H9 (cell line): ENCODE results near the gene CPT1B. TPM values are rescaled to one million over a fixed set of nuclear protein-coding genes. Genes with fewer than 3 reads are reported as not detected.

ENCODE experiments used
- DNase-seq: peaks from one replicate; pipeline ENCODE4 v3.0.0-alpha.2; 2017
- H2AFZ ChIP-seq: one replicate; pipeline ENCODE4 v1.6.1; 2013; ENCODE audit warnings: mild to moderate bottlenecking, low read length, control low read depth, moderate library complexity
- H2AK5ac ChIP-seq: 2 replicates; pipeline ENCODE4 v1.6.1; 2013; ENCODE audit warnings: low read length, control low read depth, mixed read lengths; ENCODE audit not compliant: insufficient read length
- H2BK120ac ChIP-seq: one replicate; pipeline ENCODE4 v1.6.1; 2013; ENCODE audit warnings: low read depth, mild to moderate bottlenecking, low read length, control low read depth, inconsistent platforms; ENCODE audit not compliant: poor library complexity, severe bottlenecking
- H2BK12ac ChIP-seq: 2 replicates; pipeline ENCODE4 v1.6.1; 2013; ENCODE audit warnings: low read length, control low read depth, mixed read lengths, low read depth; ENCODE audit not compliant: insufficient read length
- H2BK15ac ChIP-seq: 2 replicates; pipeline ENCODE4 v1.6.1; 2013; ENCODE audit warnings: low read depth, low read length, control low read depth
- H2BK20ac ChIP-seq: one replicate; pipeline ENCODE4 v1.6.1; 2013; ENCODE audit warnings: low read depth, mild to moderate bottlenecking, low read length, control low read depth, inconsistent platforms; ENCODE audit not compliant: poor library complexity, severe bottlenecking
- H2BK5ac ChIP-seq: 2 replicates; pipeline ENCODE4 v1.6.1; 2013; ENCODE audit warnings: low read length, control low read depth, mixed read lengths; ENCODE audit not compliant: insufficient read length
- H3K14ac ChIP-seq: 2 replicates; pipeline ENCODE4 v1.6.1; 2013; ENCODE audit warnings: low read length, control low read depth; ENCODE audit not compliant: insufficient read depth
- H3K18ac ChIP-seq: 2 replicates; pipeline ENCODE4 v1.6.1; 2013; ENCODE audit warnings: low read depth, mild to moderate bottlenecking, mixed read lengths, low read length, control low read depth; ENCODE audit not compliant: insufficient read length
- H3K23ac ChIP-seq: 2 replicates; pipeline ENCODE4 v1.6.1; 2013; ENCODE audit warnings: low read length, control low read depth, mixed read lengths, low read depth; ENCODE audit not compliant: insufficient read length
- H3K23me2 ChIP-seq: 2 replicates; pipeline ENCODE4 v1.6.1; 2013; ENCODE audit warnings: low read depth, mild to moderate bottlenecking, mixed read lengths, low read length, control low read depth; ENCODE audit not compliant: insufficient read length, poor library complexity, severe bottlenecking
- H3K27ac ChIP-seq: 2 replicates; pipeline ENCODE4 v1.5.1; 2013; ENCODE audit warnings: low read length, control low read depth, mixed read lengths, low read depth; ENCODE audit not compliant: insufficient read length
- H3K27me3 ChIP-seq: 2 replicates; pipeline ENCODE4 v1.6.1; 2013; ENCODE audit warnings: low read length, control low read depth, inconsistent platforms; ENCODE audit not compliant: insufficient read depth
- H3K4ac ChIP-seq: 2 replicates; pipeline ENCODE4 v1.6.1; 2013; ENCODE audit warnings: low read depth, mild to moderate bottlenecking, control low read depth, inconsistent platforms, low read length, moderate library complexity
- H3K4me1 ChIP-seq: 2 replicates; pipeline ENCODE4 v1.6.1; 2013; ENCODE audit warnings: low read length, control low read depth, inconsistent platforms; ENCODE audit not compliant: insufficient read depth
- H3K4me2 ChIP-seq: 2 replicates; pipeline ENCODE4 v1.6.1; 2013; ENCODE audit warnings: low read length, control low read depth, mixed read lengths; ENCODE audit not compliant: insufficient read length, insufficient read depth
- H3K56ac ChIP-seq: 2 replicates; pipeline ENCODE4 v1.6.1; 2013; ENCODE audit warnings: low read depth, mild to moderate bottlenecking, mixed read lengths, low read length, control low read depth; ENCODE audit not compliant: insufficient read length
- H3K79me1 ChIP-seq: 2 replicates; pipeline ENCODE4 v1.6.1; 2013; ENCODE audit warnings: low read depth, mild to moderate bottlenecking, moderate library complexity, low read length, control low read depth, inconsistent platforms; ENCODE audit not compliant: insufficient read depth, poor library complexity, severe bottlenecking
- H3K79me2 ChIP-seq: 2 replicates; pipeline ENCODE4 v1.6.1; 2013; ENCODE audit warnings: low read length, control low read depth, inconsistent platforms; ENCODE audit not compliant: insufficient read depth
- H3K9ac ChIP-seq: 2 replicates; pipeline ENCODE4 v1.6.1; 2013; ENCODE audit warnings: low read length, control low read depth, mixed read lengths; ENCODE audit not compliant: insufficient read length; ENCODE audit errors: extremely low read depth
- H3K9me3 ChIP-seq: one replicate; pipeline ENCODE4 v1.6.1; 2013; ENCODE audit warnings: low read depth, low read length, inconsistent platforms; ENCODE audit not compliant: control insufficient read depth
- H3T11ph ChIP-seq: one replicate; pipeline ENCODE4 v1.6.1; 2013; ENCODE audit warnings: mild to moderate bottlenecking, low read length, control low read depth, inconsistent platforms
- H4K20me1 ChIP-seq: one replicate; pipeline ENCODE4 v1.6.1; 2013; ENCODE audit not compliant: control insufficient read depth, insufficient read length, insufficient read depth
- H4K5ac ChIP-seq: 2 replicates; pipeline ENCODE4 v1.6.1; 2013; ENCODE audit warnings: low read depth, mild to moderate bottlenecking, mixed read lengths, low read length, control low read depth; ENCODE audit not compliant: insufficient read length
- H4K8ac ChIP-seq: replicated peaks from 2 replicates; pipeline ENCODE4 v1.6.1; 2013; ENCODE audit warnings: low read length, control low read depth, mixed read lengths, low read depth; ENCODE audit not compliant: insufficient read length
- H4K91ac ChIP-seq: 2 replicates; pipeline ENCODE4 v1.6.1; 2013; ENCODE audit warnings: low read depth, mild to moderate bottlenecking, moderate library complexity, mixed read lengths, low read length, control low read depth; ENCODE audit not compliant: insufficient read length
- H3K27ac Mint-ChIP-seq, 3 experiments: 2 replicates in 2 of 3; 3 replicates in 1 of 3; pipeline ENCODE4 v1.8.0; 2020 to 2021; ENCODE audit warnings: mixed read lengths in 3 of 3, mild to moderate bottlenecking in 1 of 3, moderate library complexity in 1 of 3
- H3K27me3 Mint-ChIP-seq: 2 replicates; pipeline ENCODE4 v1.8.0; 2021; ENCODE audit warnings: low read depth, mild to moderate bottlenecking, moderate library complexity, mixed read lengths
- H3K36me3 Mint-ChIP-seq, 3 experiments: 2 replicates in 2 of 3; 3 replicates in 1 of 3; pipeline ENCODE4 v1.8.0; 2020 to 2021; ENCODE audit warnings: low read depth in 3 of 3, mixed read lengths in 3 of 3; ENCODE audit not compliant: insufficient read depth in 1 of 3
- H3K4me1 Mint-ChIP-seq, 2 experiments: 2 replicates each; pipeline ENCODE4 v1.8.0; 2020; ENCODE audit warnings: mixed read lengths in 2 of 2
- H3K4me3 Mint-ChIP-seq, 2 experiments: 2 replicates in 1 of 2; 3 replicates in 1 of 2; pipeline ENCODE4 v1.8.0; 2020 to 2021; ENCODE audit warnings: mild to moderate bottlenecking in 2 of 2, mixed read lengths in 2 of 2, moderate library complexity in 1 of 2
- H3K9me3 Mint-ChIP-seq, 2 experiments: 2 replicates in 1 of 2; 3 replicates in 1 of 2; pipeline ENCODE4 v1.8.0; 2020; ENCODE audit warnings: mild to moderate bottlenecking in 2 of 2, mixed read lengths in 2 of 2, moderate library complexity in 1 of 2
- WGBS: extraction: QIAGEN DNeasy Blood & Tissue Kit; methylation state at CpG from one replicate; pipeline ENCODE4 v1.1.7; 2013; ENCODE audit warnings: missing lambda C conversion rate, low lambda C conversion rate, mixed read lengths; ENCODE audit not compliant: insufficient read length; ENCODE audit errors: extremely low coverage; 5-methylcytosine and 5-hydroxymethylcytosine counted together
- total RNA-seq: library from RNA; stranded (reverse); gene quantifications from 2 replicates; pipeline ENCODE4 v1.2.1, GENCODE V29; 2021
- TF ChIP-seq, protein P1 (sequence below): fragments of 200-600 bp; sonication (generic); conservative IDR thresholded peaks from 3 replicates; pipeline ENCODE4 v1.8.0; 2021; ENCODE audit warnings: antibody characterized with exemption, mild to moderate bottlenecking

Gene CPT1B
- total RNA-seq, 1 experiment from 2014 or later = 65.7 TPM

DNA sequence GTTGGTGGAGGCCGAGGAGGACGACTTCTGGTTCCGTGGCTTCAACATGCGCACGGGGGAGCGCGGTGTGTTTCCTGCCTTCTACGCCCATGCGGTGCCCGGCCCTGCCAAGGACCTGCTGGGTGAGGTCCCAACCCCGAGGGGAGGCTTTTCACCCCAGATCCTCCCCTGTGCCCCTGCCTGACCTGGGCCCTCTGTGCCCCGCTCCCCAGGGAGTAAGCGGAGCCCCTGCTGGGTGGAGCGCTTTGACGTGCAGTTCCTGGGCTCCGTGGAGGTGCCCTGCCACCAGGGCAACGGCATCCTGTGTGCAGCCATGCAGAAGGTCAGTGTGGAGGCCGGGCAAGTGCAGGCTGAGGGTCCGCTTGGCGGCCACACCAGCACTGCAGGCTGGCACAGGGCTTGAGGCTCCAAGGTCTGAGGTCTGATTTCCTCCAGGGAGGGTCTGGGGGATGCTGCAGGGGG is 27.4 kb upstream of the CPT1B start:
- Histone ChIP-seq H3K27me3 (no peaks in the 10 kb centered on the region; the same call in 1 of the 2 replicates), H2BK120ac (no peak overlapping the region), H3T11ph (no peak overlapping the region), H3K4ac (no peak overlapping the region), H3K4me1 (no peaks in the 10 kb centered on the region; the same call in 1 of the 2 replicates), H2BK15ac (no peak overlapping the region), H3K18ac (no peak overlapping the region), H4K20me1 (no peaks in the 10 kb centered on the region), H3K4me2 (no peak overlapping the region), H3K56ac (no peak overlapping the region), H2AK5ac (no peak overlapping the region), H3K79me1 (no peaks in the 10 kb centered on the region), H3K79me2 (no peaks in the 10 kb centered on the region), H3K27ac (no peak overlapping the region), H2AFZ (no peak overlapping the region), H4K91ac (no peak overlapping the region), H3K9ac (no peak overlapping the region), H4K8ac (no peak overlapping the region), H2BK5ac (no peak overlapping the region), H2BK12ac (no peak overlapping the region), H3K14ac (no peak overlapping the region), H4K5ac (no peak overlapping the region), H3K23me2 (peaks cover 5% of the 10 kb centered on the region), H2BK20ac (no peak overlapping the region), H3K9me3 (no peaks in the 10 kb centered on the region), H3K23ac (no peak overlapping the region)
- no peak for DNase-seq
- peaks cover 37% of the 10 kb centered on the region for H3K27me3 Mint-ChIP-seq
- no CpG with 5 or more reads among the region's 20 CpGs for WGBS
- no peaks in the 10 kb centered on the region for H3K9me3 Mint-ChIP-seq
- no peaks in the 10 kb centered on the region; a peak in 1 of 7 replicates for H3K36me3 Mint-ChIP-seq
- H3K4me3 Mint-ChIP-seq = no peak overlapping the region
- peaks cover 9 to 10% of the 10 kb centered on the region in 2 experiments for H3K4me1 Mint-ChIP-seq
- TF ChIP-seq, protein P1, sequence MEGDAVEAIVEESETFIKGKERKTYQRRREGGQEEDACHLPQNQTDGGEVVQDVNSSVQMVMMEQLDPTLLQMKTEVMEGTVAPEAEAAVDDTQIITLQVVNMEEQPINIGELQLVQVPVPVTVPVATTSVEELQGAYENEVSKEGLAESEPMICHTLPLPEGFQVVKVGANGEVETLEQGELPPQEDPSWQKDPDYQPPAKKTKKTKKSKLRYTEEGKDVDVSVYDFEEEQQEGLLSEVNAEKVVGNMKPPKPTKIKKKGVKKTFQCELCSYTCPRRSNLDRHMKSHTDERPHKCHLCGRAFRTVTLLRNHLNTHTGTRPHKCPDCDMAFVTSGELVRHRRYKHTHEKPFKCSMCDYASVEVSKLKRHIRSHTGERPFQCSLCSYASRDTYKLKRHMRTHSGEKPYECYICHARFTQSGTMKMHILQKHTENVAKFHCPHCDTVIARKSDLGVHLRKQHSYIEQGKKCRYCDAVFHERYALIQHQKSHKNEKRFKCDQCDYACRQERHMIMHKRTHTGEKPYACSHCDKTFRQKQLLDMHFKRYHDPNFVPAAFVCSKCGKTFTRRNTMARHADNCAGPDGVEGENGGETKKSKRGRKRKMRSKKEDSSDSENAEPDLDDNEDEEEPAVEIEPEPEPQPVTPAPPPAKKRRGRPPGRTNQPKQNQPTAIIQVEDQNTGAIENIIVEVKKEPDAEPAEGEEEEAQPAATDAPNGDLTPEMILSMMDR = no peak
- H3K27ac Mint-ChIP-seq = no peak overlapping the region
